Esophagus (tissue), 2 donors: ENCODE measurements around the gene ITGB5. TPM values are rescaled to one million over a fixed set of nuclear protein-coding genes. Genes with fewer than 3 reads are reported as not detected.
"Not testable (repeated sequence)": the region's sequence is repeated elsewhere in the genome, so short reads cannot be mapped to it uniquely, and the experiment has no call there.

Experiments used
- H3K27ac ChIP-seq, 2 donors: one replicate each; pipeline ENCODE4 v1.5.1; 2013; ENCODE audit warnings: low read depth in 2 of 2, mild to moderate bottlenecking in 2 of 2, inconsistent platforms in 1 of 2, low read length in 1 of 2, moderate library complexity in 1 of 2
- H3K27me3 ChIP-seq, 2 donors: one replicate each; pipeline ENCODE4 v1.6.1; 2013; ENCODE audit warnings: low read length in 2 of 2, control low read depth in 1 of 2, mild to moderate bottlenecking in 1 of 2; ENCODE audit not compliant: insufficient read depth in 2 of 2, control insufficient read depth in 1 of 2
- H3K36me3 ChIP-seq, 2 donors: one replicate each; pipeline ENCODE4 v1.6.1; 2013; ENCODE audit warnings: low read length in 1 of 2; ENCODE audit not compliant: control insufficient read depth in 2 of 2, insufficient read depth in 2 of 2
- H3K4me1 ChIP-seq, 2 donors: one replicate each; pipeline ENCODE4 v1.6.1; 2013; ENCODE audit warnings: low read length in 1 of 2; ENCODE audit not compliant: control insufficient read depth in 2 of 2, insufficient read depth in 2 of 2
- H3K4me3 ChIP-seq, 2 donors: one replicate each; pipeline ENCODE4 v1.5.1; 2013; ENCODE audit warnings: low read length in 2 of 2, mild to moderate bottlenecking in 2 of 2, low read depth in 1 of 2, moderate library complexity in 1 of 2
- H3K9me3 ChIP-seq, 2 donors: one replicate each; pipeline ENCODE4 v1.6.1; 2013; ENCODE audit warnings: mild to moderate bottlenecking in 2 of 2, low read depth in 1 of 2, low read length in 1 of 2, moderate library complexity in 1 of 2; ENCODE audit not compliant: control insufficient read depth in 2 of 2, insufficient read depth in 1 of 2
- WGBS, 2 donors: extraction: QIAGEN DNeasy Blood & Tissue Kit; methylation state at CpG; one replicate each; pipeline ENCODE4 v1.1.7; 2013; 5-methylcytosine and 5-hydroxymethylcytosine counted together
- polyA plus RNA-seq, 2 donors: library from polyadenylated mRNA; stranded (reverse); fragments of 200-250 nt; gene quantifications; one replicate each; pipeline ENCODE4 v1.2.3, GENCODE V29; 2013
- donor health status: healthy with polysubstance abuse.
- donor health status: Bipolar disorder and iron deficiency.

ITGB5 gene
- polyA plus RNA-seq, 2 donors = 19.5 to 39.6 TPM

GRCh38 chr3:124760601-124761000 is 126.6 kb downstream of the ITGB5 start:
- 35 to 39% methylated on average over 2 of the region's 2 CpGs for WGBS, 2 donors
- H3K27ac ChIP-seq = no peak overlapping the region

DNA sequence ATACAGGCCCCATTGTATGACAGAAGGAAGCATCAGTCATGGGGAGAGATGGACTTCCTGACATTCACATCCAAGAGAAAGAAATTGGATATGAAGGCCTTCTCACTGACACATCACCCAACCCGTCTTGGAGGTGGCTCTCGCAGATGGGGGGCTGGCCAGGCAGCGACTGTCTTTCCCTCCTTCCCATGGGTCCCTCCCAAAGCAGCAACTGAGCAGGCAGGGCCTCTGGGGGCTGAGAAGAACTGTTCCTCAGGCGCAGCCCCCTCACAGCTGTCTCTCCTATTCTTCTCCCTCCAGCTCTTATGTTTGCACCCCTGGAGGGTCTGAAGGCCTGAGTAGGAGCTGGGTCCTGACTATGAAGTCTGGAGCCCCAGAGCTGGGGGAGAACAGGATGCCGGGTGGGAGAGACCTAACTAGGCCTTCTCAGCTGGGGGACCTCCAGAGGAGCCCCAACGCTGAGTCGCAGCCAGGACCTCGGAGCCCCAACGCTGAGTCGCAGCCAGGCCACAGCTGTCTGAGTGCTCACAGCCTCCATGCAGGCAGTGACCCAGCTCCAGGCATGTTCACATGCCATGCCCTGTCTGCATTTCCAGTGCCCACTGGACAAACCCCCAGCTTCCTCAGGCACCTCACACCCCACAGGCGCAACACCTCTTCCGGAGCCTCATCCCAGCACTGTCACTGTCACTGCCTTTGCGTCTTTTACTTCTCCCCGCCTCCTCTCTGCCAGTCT is 127.3 kb downstream of the ITGB5 start:
- Histone ChIP-seq H3K27me3 (no peaks in the 10 kb centered on the region), H3K4me3 (no peak overlapping the region), H3K9me3 (no peaks in the 10 kb centered on the region), H3K4me1 (peaks cover 0 to 2% of the 10 kb centered on the region in 2 donors), H3K36me3 (peaks cover 10 to 20% of the 10 kb centered on the region in 2 donors), H3K27ac (no peak overlapping the region)
- WGBS, 2 donors = 86 to 88% methylated on average over 14 of the region's 14 CpGs

More at GRCh38 chr3:124760601-124761000, 126.6 kb downstream of the ITGB5 start:
- Histone ChIP-seq H3K4me1 (peaks cover 2% of the 10 kb centered on the region in 2 donors), H3K36me3 (peaks cover 18 to 27% of the 10 kb centered on the region in 2 donors), H3K4me3 (no peak overlapping the region), H3K9me3 (no peaks in the 10 kb centered on the region), H3K27me3 (no peaks in the 10 kb centered on the region)

- H3K4me1 ChIP-seq = peaks cover 0 to 2% of the 10 kb centered on the region in 2 donors
- no peaks in the 10 kb centered on the region for H3K9me3 ChIP-seq
- H3K4me3 ChIP-seq = no peak overlapping the region
- peaks cover 7 to 13% of the 10 kb centered on the region in 2 donors for H3K36me3 ChIP-seq
- no peaks in the 10 kb centered on the region for H3K27me3 ChIP-seq
- H3K27ac ChIP-seq = no peak overlapping the region
- 71 to 76% methylated on average over 5 of the region's 5 CpGs for WGBS, 2 donors
Measured at GRCh38 chr3:124758851-124759635, 128.1 kb downstream of the ITGB5 start.

DNA sequence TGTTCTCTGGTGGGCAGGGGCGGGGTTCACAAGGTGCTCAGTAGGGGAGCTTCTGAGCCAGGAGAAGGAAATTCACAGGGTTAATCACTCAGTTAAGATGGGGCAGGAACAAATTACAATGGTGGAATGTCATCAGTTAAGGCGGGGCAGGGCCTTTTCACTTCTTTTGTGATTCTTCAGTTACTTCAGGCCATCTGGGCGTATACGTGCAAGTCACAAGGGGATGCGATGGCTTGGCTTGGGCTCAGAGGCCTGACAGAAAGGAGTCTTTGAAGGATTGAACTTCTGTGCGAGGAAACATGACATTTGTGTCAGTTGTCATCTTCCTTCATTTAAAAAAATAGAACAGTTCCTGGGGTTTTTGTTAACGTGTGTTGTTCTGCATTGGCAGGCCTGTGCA is 129.2 kb downstream of the ITGB5 start:
- H3K4me1 ChIP-seq, H3K4me3 ChIP-seq, H3K27ac ChIP-seq, H3K27me3 ChIP-seq, H3K9me3 ChIP-seq, H3K36me3 ChIP-seq: not testable (repeated sequence)
- WGBS, 2 donors = 67 to 73% methylated on average over 7 of the region's 7 CpGs

GRCh38 chr3:124752051-124752450 is 135.1 kb downstream of the ITGB5 start:
- peaks cover 1 to 4% of the 10 kb centered on the region in 2 donors for H3K36me3 ChIP-seq
- WGBS, 2 donors = 76 to 83% methylated on average over 3 of the region's 3 CpGs
- H3K27ac ChIP-seq = no peak overlapping the region
- no peak overlapping the region for H3K4me3 ChIP-seq
- H3K27me3 ChIP-seq = no peaks in the 10 kb centered on the region
- no peaks in the 10 kb centered on the region for H3K9me3 ChIP-seq
- no peaks in the 10 kb centered on the region for H3K4me1 ChIP-seq

- no peak overlapping the region for H3K27ac ChIP-seq
- H3K27me3 ChIP-seq = no peaks in the 10 kb centered on the region
- H3K4me1 ChIP-seq = no peaks in the 10 kb centered on the region
- H3K4me3 ChIP-seq = no peak overlapping the region
- H3K9me3 ChIP-seq = no peaks in the 10 kb centered on the region
- H3K36me3 ChIP-seq = peaks cover 4 to 7% of the 10 kb centered on the region in 2 donors
- WGBS, 2 donors = 68 to 73% methylated on average over 5 of the region's 5 CpGs
Measured at GRCh38 chr3:124751501-124751900, 135.7 kb downstream of the ITGB5 start.

- not testable (repeated sequence) for H3K4me1 ChIP-seq, H3K27me3 ChIP-seq, H3K9me3 ChIP-seq, H3K27ac ChIP-seq, H3K36me3 ChIP-seq
- peak overlapping the region in 1 of 2 donors; percentile 7 for H3K4me3 ChIP-seq
- WGBS, 2 donors = 69 to 86% methylated on average over 13 to 27 of the region's 27 CpGs
Measured at GRCh38 chr3:124749877-124750276, 137.3 kb downstream of the ITGB5 start.

DNA sequence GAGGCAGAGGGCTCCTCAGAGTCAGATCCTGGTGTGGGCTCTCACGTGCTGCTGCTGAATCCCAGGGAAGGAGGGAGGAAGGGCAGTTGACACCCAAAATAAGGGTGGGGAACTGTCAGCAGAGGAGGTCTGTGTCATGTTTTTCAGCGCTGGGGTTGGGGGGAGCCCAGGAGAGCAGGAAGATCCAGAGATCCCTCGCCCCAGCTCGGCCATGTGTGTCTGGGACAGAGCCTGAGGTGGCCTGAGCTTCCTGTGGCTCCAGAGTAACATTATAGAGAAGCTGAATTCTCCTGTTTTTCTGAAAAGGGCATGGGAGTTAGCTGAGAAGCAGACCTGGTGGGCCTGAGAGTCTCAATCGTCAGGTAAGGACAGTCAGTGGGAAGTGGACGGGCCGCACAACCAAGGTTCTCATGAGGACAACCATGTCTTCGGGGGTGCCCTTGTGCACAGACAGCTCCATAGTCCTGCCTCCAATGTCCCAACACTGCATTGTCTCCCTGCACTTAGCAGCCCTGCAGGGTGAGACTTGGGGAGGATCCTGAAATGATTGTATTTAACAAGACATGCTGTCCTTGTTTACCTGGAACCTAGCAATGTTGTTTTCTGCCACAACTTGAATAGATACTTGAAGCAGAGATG is 138.5 kb downstream of the ITGB5 start:
- Histone ChIP-seq H3K36me3 (peaks cover 4 to 7% of the 10 kb centered on the region in 2 donors), H3K27me3 (no peaks in the 10 kb centered on the region), H3K9me3 (no peaks in the 10 kb centered on the region), H3K27ac (peak overlapping the region in 1 of 2 donors; percentile 20), H3K4me1 (peaks cover 0 to 4% of the 10 kb centered on the region in 2 donors), H3K4me3 (no peak overlapping the region)
- WGBS, 2 donors = 86 to 89% methylated on average over 8 of the region's 8 CpGs

DNA sequence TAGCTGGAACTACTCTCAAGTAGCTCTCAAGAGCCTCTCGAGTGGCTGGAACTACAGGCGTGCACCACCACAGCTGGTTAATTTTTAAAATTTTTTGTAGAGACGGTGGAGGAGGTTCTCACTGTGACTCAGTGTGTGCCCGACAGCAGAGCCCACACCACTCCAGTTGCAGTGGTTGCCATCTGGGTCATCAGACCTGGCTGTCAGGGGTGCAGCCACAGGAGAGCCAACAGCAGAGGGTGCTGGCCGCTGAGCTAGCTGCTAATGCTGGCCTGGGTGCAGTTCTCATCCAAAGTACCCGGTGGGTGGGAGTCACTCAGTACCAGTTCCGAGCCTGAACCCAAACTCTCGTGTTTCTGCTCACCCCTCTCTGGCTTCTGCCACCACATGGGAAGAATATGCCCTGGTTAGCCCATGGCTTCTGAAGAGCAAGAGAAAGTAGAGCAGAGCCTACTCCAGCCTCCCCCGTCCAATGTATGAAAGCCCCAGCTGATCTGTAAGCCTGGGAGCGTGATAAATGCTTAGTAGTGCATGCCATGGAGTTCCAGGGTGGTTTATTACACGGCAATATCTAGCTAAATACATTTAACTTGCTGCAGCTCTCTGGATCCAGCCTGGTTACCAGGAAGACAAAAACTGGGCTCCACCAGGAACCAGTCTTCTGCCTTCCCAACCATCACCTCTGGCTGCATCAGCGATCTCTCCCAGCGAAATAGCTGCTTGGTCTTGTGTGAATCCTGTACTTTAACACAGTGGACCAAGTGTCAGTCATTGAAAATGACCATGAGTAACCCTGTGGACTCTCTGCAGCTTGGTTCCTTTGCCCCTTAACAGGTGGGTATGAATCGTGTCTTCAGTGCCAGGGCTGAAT is 139.8 kb downstream of the ITGB5 start:
- Histone ChIP-seq H3K27me3 (no peaks in the 10 kb centered on the region), H3K4me1 (peaks cover 0 to 4% of the 10 kb centered on the region in 2 donors), H3K36me3 (peaks cover 4 to 7% of the 10 kb centered on the region in 2 donors), H3K4me3 (no peak overlapping the region), H3K27ac (peak overlapping the region in 1 of 2 donors; percentile 17), H3K9me3 (no peaks in the 10 kb centered on the region)
- WGBS, 2 donors = 85 to 91% methylated on average over 14 of the region's 14 CpGs
